Stimulated activated naive CD8-positive, alpha-beta T cell treated with anti-CD3 and anti-CD28 coated beads, Interleukin-15, Interleukin-2, amounts not matched to agents 100 ng/mL and 50 ng/mL, for 24 hours (primary cell): Measurements from ENCODE around the gene CABLES1.

Source experiments
- H3K27ac Mint-ChIP-seq: one replicate; pipeline ENCODE4 v1.8.0; 2021; ENCODE audit warnings: mild to moderate bottlenecking, mixed read lengths
- H3K27me3 Mint-ChIP-seq: one replicate; pipeline ENCODE4 v1.8.0; 2021; ENCODE audit warnings: mixed read lengths
- H3K36me3 Mint-ChIP-seq: one replicate; pipeline ENCODE4 v1.8.0; 2021; ENCODE audit warnings: low read depth, mixed read lengths
- H3K4me1 Mint-ChIP-seq: one replicate; pipeline ENCODE4 v1.8.0; 2021; ENCODE audit warnings: low read depth, mixed read lengths
- H3K4me3 Mint-ChIP-seq: one replicate; pipeline ENCODE4 v1.8.0; 2021; ENCODE audit warnings: mild to moderate bottlenecking, mixed read lengths
- H3K9me3 Mint-ChIP-seq: one replicate; pipeline ENCODE4 v1.8.0; 2021; ENCODE audit warnings: mixed read lengths

CABLES1 gene

GRCh38 chr18:23165271-23166068 lies 30.2 kb downstream of the CABLES1 start:
- Mint-ChIP-seq H3K9me3 (no peaks in the 10 kb centered on the region), H3K4me1 (no peaks in the 10 kb centered on the region), H3K4me3 (no peak overlapping the region), H3K27ac (no peak overlapping the region), H3K36me3 (no peaks in the 10 kb centered on the region), H3K27me3 (peaks cover 3% of the 10 kb centered on the region)

GRCh38 chr18:23166891-23167541 lies 31.7 kb downstream of the CABLES1 start:
- no peaks in the 10 kb centered on the region for H3K36me3 Mint-ChIP-seq
- no peaks in the 10 kb centered on the region for H3K9me3 Mint-ChIP-seq
- H3K27me3 Mint-ChIP-seq, result peaks cover 3% of the 10 kb centered on the region
- no peak overlapping the region for H3K4me3 Mint-ChIP-seq
- H3K27ac Mint-ChIP-seq, result no peak overlapping the region
- H3K4me1 Mint-ChIP-seq, result no peaks in the 10 kb centered on the region

GRCh38 chr18:23169673-23170044 lies 34.4 kb downstream of the CABLES1 start:
- no peak overlapping the region for H3K27ac Mint-ChIP-seq
- peaks cover 3% of the 10 kb centered on the region for H3K27me3 Mint-ChIP-seq
- no peaks in the 10 kb centered on the region for H3K4me1 Mint-ChIP-seq
- H3K4me3 Mint-ChIP-seq, result no peak overlapping the region
- H3K36me3 Mint-ChIP-seq, result no peaks in the 10 kb centered on the region
- H3K9me3 Mint-ChIP-seq, result no peaks in the 10 kb centered on the region

GRCh38 chr18:23170137-23170536 lies 34.9 kb downstream of the CABLES1 start:
- H3K27me3 Mint-ChIP-seq, result peaks cover 3% of the 10 kb centered on the region
- H3K27ac Mint-ChIP-seq, result no peak overlapping the region
- no peak overlapping the region for H3K4me3 Mint-ChIP-seq
- no peaks in the 10 kb centered on the region for H3K36me3 Mint-ChIP-seq
- no peaks in the 10 kb centered on the region for H3K9me3 Mint-ChIP-seq
- no peaks in the 10 kb centered on the region for H3K4me1 Mint-ChIP-seq

DNA sequence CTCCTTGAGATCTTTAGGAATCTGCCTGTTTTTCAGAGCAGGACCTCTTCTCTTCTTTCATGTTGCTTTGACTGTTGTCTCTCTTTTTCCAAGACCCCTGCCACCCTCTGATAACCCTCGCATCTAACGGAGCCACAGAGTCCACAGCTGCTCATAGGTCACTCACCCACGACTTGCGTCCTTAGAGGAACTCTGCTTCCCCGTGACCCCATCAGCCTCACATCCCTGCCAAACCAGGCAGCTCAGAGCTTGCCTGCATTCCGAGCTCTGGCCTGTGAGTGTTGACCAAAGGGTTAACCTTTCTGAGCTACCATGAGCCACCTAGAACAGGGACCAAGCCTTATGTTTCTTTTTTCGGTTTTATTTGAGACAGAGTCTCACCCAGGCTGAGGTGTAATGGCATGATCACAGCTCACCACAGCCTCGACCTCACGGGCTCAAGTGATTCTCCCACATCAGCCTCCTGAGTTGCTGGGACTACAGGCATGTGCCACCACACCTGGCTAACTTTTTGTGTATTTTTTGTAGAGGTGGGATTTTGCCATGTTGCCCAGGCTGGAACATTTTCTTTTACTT lies 36.4 kb downstream of the CABLES1 start:
- Mint-ChIP-seq H3K27ac (no peak overlapping the region), H3K4me1 (no peaks in the 10 kb centered on the region), H3K9me3 (no peaks in the 10 kb centered on the region), H3K36me3 (no peaks in the 10 kb centered on the region), H3K4me3 (no peak overlapping the region), H3K27me3 (peaks cover 3% of the 10 kb centered on the region)

DNA sequence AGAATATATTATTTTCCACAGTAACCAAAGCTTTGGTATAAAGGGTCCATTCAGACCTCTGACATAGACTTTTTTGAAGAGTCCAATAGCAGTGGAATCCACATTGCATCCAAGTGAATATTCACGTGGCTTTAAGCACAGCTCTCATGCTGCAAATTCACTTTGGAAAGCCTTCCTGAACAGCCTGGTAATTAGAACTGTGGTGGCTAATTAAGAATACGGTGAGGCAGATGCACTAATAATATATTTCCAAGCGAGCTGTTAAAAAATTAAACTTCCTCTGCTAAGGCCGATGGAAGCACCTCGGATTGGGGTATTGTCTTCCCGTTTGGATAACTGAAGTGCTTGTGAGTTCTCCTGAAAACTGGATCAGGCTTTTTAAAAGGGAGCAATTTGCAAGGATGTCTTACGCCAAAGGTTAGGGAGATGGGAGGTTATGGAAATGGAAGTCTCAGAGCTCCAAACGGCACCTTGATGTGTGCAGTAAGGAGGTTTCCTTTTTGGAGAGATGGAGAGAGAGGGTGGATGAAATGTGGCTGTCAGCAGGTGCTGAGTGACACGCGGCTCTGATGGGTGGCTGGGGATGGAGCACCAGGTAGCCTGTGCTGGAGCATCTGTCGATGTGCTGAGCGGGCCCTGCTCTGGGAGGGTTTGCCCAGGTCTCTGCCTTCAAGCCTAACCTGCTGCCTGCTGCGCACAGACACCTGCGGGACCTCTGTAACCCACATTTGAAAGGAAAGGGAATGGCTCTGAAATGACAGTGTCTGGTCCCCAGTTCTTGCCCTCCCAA lies 37.5 kb downstream of the CABLES1 start:
- H3K9me3 Mint-ChIP-seq, result no peaks in the 10 kb centered on the region
- no peaks in the 10 kb centered on the region for H3K27me3 Mint-ChIP-seq
- no peaks in the 10 kb centered on the region for H3K36me3 Mint-ChIP-seq
- no peak overlapping the region for H3K4me3 Mint-ChIP-seq
- H3K27ac Mint-ChIP-seq, result no peak overlapping the region
- no peaks in the 10 kb centered on the region for H3K4me1 Mint-ChIP-seq

GRCh38 chr18:23173912-23174311 lies 38.6 kb downstream of the CABLES1 start:
- H3K27me3 Mint-ChIP-seq, result no peaks in the 10 kb centered on the region
- H3K27ac Mint-ChIP-seq, result no peak overlapping the region
- H3K36me3 Mint-ChIP-seq, result no peaks in the 10 kb centered on the region

GRCh38 chr18:23176701-23177432 lies 41.6 kb downstream of the CABLES1 start:
- H3K4me1 Mint-ChIP-seq, result peaks cover 6% of the 10 kb centered on the region
- no peak overlapping the region for H3K4me3 Mint-ChIP-seq
- no peaks in the 10 kb centered on the region for H3K9me3 Mint-ChIP-seq
- no peaks in the 10 kb centered on the region for H3K27me3 Mint-ChIP-seq
- no peaks in the 10 kb centered on the region for H3K36me3 Mint-ChIP-seq
- H3K27ac Mint-ChIP-seq, result no peak overlapping the region

More at GRCh38 chr18:23173912-23174311, 38.6 kb downstream of the CABLES1 start:
- Mint-ChIP-seq H3K4me1 (no peaks in the 10 kb centered on the region), H3K9me3 (no peaks in the 10 kb centered on the region), H3K4me3 (no peak overlapping the region)

- no peaks in the 10 kb centered on the region for H3K27me3 Mint-ChIP-seq
- no peak overlapping the region for H3K27ac Mint-ChIP-seq
- H3K36me3 Mint-ChIP-seq, result no peaks in the 10 kb centered on the region
- no peaks in the 10 kb centered on the region for H3K9me3 Mint-ChIP-seq
- H3K4me3 Mint-ChIP-seq, result no peak overlapping the region
- peaks cover 6% of the 10 kb centered on the region for H3K4me1 Mint-ChIP-seq
Observed at GRCh38 chr18:23177433-23178072, 42.3 kb downstream of the CABLES1 start.

- Mint-ChIP-seq H3K9me3 (no peaks in the 10 kb centered on the region), H3K27me3 (no peaks in the 10 kb centered on the region), H3K4me3 (no peak overlapping the region), H3K36me3 (no peaks in the 10 kb centered on the region), H3K27ac (no peak overlapping the region), H3K4me1 (peaks cover 6% of the 10 kb centered on the region)
Observed at GRCh38 chr18:23178201-23178600, 42.9 kb downstream of the CABLES1 start.

DNA sequence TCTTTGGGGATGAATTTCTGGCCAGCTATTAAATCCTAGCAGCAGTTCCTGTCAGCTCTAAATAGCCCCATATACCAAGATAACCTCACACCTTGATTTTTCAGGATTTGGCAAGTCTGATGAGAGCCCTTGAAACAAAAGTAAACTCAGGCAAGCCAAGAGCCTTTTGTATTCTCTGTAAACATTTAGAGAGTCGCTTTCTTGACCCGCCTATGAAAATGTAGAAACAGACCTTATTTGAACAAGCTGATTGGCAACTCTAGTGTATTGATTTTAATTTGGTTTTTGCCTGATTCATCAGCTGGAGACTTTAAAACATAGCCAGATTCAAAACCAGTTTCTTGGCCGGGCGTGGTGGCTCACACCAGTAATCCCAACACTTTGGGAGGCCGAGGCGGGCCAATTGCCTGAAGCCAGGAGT lies 43.4 kb downstream of the CABLES1 start:
- H3K27me3 Mint-ChIP-seq, result no peaks in the 10 kb centered on the region
- no peak overlapping the region for H3K27ac Mint-ChIP-seq
- H3K9me3 Mint-ChIP-seq, result no peaks in the 10 kb centered on the region
- no peak overlapping the region for H3K4me3 Mint-ChIP-seq
- H3K36me3 Mint-ChIP-seq, result no peaks in the 10 kb centered on the region
- H3K4me1 Mint-ChIP-seq, result peaks cover 6% of the 10 kb centered on the region

DNA sequence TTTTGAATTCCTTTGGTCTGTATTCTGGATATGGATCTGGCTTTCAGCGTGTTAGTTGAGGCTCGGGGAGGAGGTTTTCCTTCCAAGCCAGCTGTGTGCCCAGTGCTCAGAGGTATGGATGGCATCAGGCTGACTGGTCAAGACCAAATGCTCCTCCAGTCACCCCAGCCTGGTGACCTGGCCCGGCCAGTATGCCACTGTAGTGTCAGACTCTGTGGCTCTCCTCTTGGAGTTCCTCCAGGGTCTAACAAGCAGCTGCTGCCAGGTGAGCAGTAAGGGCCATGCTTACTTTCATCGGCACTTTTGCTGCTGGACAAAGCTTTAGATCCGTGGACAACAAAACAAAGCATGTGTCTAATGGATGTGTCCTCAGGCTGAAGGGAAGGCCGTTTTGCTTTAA lies 44.1 kb downstream of the CABLES1 start:
- H3K27ac Mint-ChIP-seq, result no peak overlapping the region
- H3K4me1 Mint-ChIP-seq, result peaks cover 6% of the 10 kb centered on the region
- H3K27me3 Mint-ChIP-seq, result no peaks in the 10 kb centered on the region

GRCh38 chr18:23181547-23181946 lies 46.3 kb downstream of the CABLES1 start:
- H3K36me3 Mint-ChIP-seq, result no peaks in the 10 kb centered on the region
- no peak overlapping the region for H3K4me3 Mint-ChIP-seq
- no peak overlapping the region for H3K27ac Mint-ChIP-seq
- H3K4me1 Mint-ChIP-seq, result peaks cover 6% of the 10 kb centered on the region
- H3K9me3 Mint-ChIP-seq, result no peaks in the 10 kb centered on the region
- no peaks in the 10 kb centered on the region for H3K27me3 Mint-ChIP-seq

More for the DNA sequence above, 44.1 kb downstream of the CABLES1 start:
- Mint-ChIP-seq H3K9me3 (no peaks in the 10 kb centered on the region), H3K36me3 (no peaks in the 10 kb centered on the region), H3K4me3 (no peak overlapping the region)

DNA sequence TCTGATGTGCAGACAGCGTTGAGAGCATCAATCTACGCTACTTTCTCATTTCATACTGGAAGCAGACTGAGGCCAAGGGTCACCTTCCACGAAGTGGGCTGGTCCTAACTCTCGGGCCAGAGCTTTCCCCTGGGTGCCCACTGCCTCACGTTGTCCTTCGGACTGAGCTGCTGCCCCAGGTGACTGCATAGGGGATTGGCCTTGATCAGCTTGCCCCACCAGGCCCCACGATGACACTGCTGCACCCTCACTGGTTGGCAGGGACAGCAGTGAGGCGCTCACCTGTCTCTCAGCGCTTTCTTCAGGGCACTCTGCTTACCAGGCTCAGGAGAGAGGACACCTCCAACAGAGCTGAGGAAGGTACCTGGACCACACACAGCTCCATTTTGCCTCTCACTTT lies 47.3 kb downstream of the CABLES1 start:
- peaks cover 6% of the 10 kb centered on the region for H3K4me1 Mint-ChIP-seq
- H3K27me3 Mint-ChIP-seq, result no peaks in the 10 kb centered on the region
- no peaks in the 10 kb centered on the region for H3K9me3 Mint-ChIP-seq
- H3K4me3 Mint-ChIP-seq, result no peak overlapping the region
- H3K36me3 Mint-ChIP-seq, result no peaks in the 10 kb centered on the region
- no peak overlapping the region for H3K27ac Mint-ChIP-seq
